Activated naive CD4-positive, alpha-beta T cell treated with anti-CD3 and anti-CD28 coated beads for 36 hours (primary cell): Measurements from ENCODE around the gene NNMT. TPM values are rescaled to one million over a fixed set of nuclear protein-coding genes. Genes with fewer than 3 reads are reported as not detected.
A peak's percentile ranks its signal among the peaks of the same experiment; 100 is the strongest.

ENCODE experiments used
- CTCF ChIA-PET: fragments of 350-600 bp; sonication (Branson Sonifier 250); formaldehyde crosslinking; loops from one replicate; lab custom pipeline; 2021; ENCODE audit warnings: antibody characterized with exemption; lab: Charles Lee
- DNase-seq: peaks from one replicate; pipeline ENCODE4 v3.0.0-alpha.2; 2020
- H3K27ac Mint-ChIP-seq: one replicate; pipeline ENCODE4 v1.8.0; 2021; ENCODE audit warnings: mild to moderate bottlenecking, mixed read lengths
- H3K27me3 Mint-ChIP-seq: one replicate; pipeline ENCODE4 v1.8.0; 2021; ENCODE audit warnings: low read depth, mixed read lengths
- H3K36me3 Mint-ChIP-seq: one replicate; pipeline ENCODE4 v1.8.0; 2021; ENCODE audit warnings: low read depth, mixed read lengths
- H3K4me1 Mint-ChIP-seq: one replicate; pipeline ENCODE4 v1.8.0; 2021; ENCODE audit warnings: low read depth, mixed read lengths
- H3K4me3 Mint-ChIP-seq: one replicate; pipeline ENCODE4 v1.8.0; 2021; ENCODE audit warnings: mild to moderate bottlenecking, moderate library complexity, mixed read lengths
- H3K9me3 Mint-ChIP-seq: one replicate; pipeline ENCODE4 v1.8.0; 2021; ENCODE audit warnings: mixed read lengths
- intact Hi-C: fragments of 100-400 bp; cut with micrococcal nuclease; formaldehyde crosslinking; loops from one replicate; pipeline ENCODE4 v1.15.1; 2023
- total RNA-seq, 2 experiments: library from RNA; stranded (reverse); gene quantifications; one replicate each; pipeline ENCODE4 v1.2.3, GENCODE V29; 2021

The NNMT gene
- total RNA-seq, 2 experiments from 2014 or later = not detected

DNA sequence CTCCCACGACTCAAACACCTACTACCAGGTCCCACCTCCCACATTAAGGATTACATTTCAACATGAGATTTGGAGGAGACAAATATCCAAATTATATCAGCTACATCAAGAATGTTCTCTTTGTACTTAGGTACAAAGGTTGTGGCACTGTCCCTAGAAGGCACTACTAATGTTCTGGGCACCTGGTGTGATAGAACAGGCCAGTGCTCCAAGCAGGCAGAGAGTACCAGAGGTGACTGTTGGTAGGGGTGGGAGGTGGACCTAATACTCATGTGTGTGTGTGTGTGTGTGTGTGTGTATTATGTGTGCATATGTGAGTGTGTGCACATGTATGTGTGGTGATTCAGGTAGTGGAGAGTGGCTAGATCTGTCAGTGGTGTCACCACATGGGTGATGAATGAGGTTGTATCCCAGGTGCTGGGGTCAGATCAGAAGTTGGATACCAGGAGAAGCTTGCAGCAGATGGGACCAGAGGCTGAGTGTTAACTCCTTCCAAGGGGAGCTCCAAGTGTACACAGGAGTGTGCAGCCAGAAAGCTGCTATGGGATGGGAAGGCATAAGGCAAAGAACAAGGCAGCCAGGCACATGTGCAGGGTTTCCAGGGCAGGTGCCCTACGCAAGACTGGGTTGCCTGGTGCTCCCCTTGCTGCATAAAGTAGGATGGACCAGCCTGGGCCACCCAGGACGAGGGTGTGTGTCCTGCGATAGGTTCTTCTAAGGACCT lies 17.7 kb upstream of the NNMT start:
- CTCF ChIA-PET = interaction anchor here (0.7 to 1.7 kb wide), 2 partner anchors 9 to 17 kb away, joined by 3 to 8 read pairs; no protein-coding TSS in a partner anchor
- Mint-ChIP-seq H3K4me1 (no peaks in the 10 kb centered on the region), H3K36me3 (no peaks in the 10 kb centered on the region)

GRCh38 chr11:114279792-114280546 lies 16.2 kb upstream of the NNMT start:
- no peak for DNase-seq
- Mint-ChIP-seq H3K36me3 (no peaks in the 10 kb centered on the region), H3K27ac (no peak overlapping the region), H3K4me3 (no peak overlapping the region), H3K4me1 (no peaks in the 10 kb centered on the region), H3K9me3 (no peaks in the 10 kb centered on the region), H3K27me3 (peaks cover 8% of the 10 kb centered on the region)
- intact Hi-C loops = loop anchor here (2.0 kb wide), 1 partner anchor 61 kb away; no protein-coding TSS in a partner anchor
- CTCF ChIA-PET = interaction anchor here (0.7 to 0.8 kb wide), 2 partner anchors 15 to 684 kb away, joined by 3 to 4 read pairs; no protein-coding TSS in a partner anchor

More for the DNA sequence above, 17.7 kb upstream of the NNMT start:
- Mint-ChIP-seq H3K27ac (no peak overlapping the region), H3K27me3 (peaks cover 15% of the 10 kb centered on the region), H3K4me3 (no peak overlapping the region), H3K9me3 (no peaks in the 10 kb centered on the region)
- intact Hi-C loops = no loop called here
- no peak for DNase-seq

- Mint-ChIP-seq H3K4me3 (no peak overlapping the region), H3K36me3 (no peaks in the 10 kb centered on the region), H3K27me3 (peaks cover 5% of the 10 kb centered on the region), H3K4me1 (no peaks in the 10 kb centered on the region), H3K27ac (no peak overlapping the region), H3K9me3 (no peaks in the 10 kb centered on the region)
- DNase-seq = peak; percentile 47
- CTCF ChIA-PET = interaction anchor here (0.6 to 1.4 kb wide), 6 partner anchors 9 to 684 kb away, joined by 3 to 6 read pairs (median 4); no protein-coding TSS in a partner anchor
- intact Hi-C loops = loop anchor here (2.0 kb wide), 1 partner anchor 60 kb away; no protein-coding TSS in a partner anchor
These were observed 15.5 kb upstream of the NNMT start for GRCh38 chr11:114280696-114281095.

DNA sequence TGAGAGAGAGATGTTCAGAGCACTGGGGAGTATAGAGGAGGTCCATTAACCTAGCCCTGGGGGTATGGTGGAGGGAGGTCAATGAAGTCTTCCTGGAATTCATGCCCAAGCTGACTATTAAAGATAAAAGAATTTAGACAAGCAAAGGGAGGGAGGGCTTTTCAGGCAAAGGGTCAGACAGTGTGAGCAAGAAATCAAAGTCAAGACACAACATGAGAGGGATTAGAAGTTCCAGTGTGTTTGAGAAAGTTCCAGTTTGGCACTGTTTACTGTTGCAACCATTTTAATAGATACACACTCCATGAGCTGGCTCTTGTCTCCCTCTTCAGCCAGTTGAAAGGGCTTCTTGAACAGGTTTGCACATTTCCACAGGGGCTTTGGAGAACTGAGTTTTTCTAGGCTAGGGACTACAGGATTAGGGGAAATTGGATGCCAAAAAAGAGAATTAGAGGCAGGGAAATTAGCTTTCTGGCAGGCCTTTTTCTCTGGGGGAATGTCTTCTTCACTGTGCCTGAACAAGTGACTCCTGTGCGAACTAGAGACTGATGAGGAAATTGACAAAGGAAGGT lies 14.7 kb upstream of the NNMT start:
- no peaks in the 10 kb centered on the region for H3K4me1 Mint-ChIP-seq
- CTCF ChIA-PET = interaction anchor here (1.1 to 1.4 kb wide), 4 partner anchors 9 to 59 kb away, joined by 3 to 6 read pairs (median 3); no protein-coding TSS in a partner anchor

DNA sequence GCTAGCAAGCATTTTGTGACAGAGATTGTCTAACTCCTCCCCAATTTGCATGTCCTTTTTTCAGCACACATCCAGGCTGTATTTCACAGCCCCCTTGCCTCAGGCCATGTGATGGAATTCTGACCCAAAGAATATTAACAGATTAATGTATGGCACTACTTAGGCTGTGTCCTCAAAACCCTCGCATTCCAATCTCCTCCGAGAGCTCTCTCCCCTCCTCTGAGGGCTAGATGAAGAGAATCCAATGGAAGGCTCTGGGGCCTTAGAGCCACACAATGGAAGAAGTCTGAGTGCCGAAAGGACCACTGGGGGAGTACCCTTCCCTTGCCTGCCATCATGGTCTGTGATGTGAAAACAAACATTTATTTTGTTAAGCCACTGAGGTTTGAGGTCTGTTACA lies 13.7 kb upstream of the NNMT start:
- CTCF ChIA-PET = interaction anchor here (1.1 to 1.4 kb wide), 2 partner anchors 14 to 22 kb away, joined by 3 read pairs; no protein-coding TSS in a partner anchor
- peaks cover 5% of the 10 kb centered on the region for H3K27me3 Mint-ChIP-seq
- H3K9me3 Mint-ChIP-seq = no peaks in the 10 kb centered on the region
- no peak overlapping the region for H3K4me3 Mint-ChIP-seq
- no peaks in the 10 kb centered on the region for H3K4me1 Mint-ChIP-seq
- no peak overlapping the region for H3K27ac Mint-ChIP-seq
- intact Hi-C loops = no loop called here
- DNase-seq = no peak
- no peaks in the 10 kb centered on the region for H3K36me3 Mint-ChIP-seq

More for the DNA sequence above, 14.7 kb upstream of the NNMT start:
- Mint-ChIP-seq H3K27ac (no peak overlapping the region), H3K36me3 (no peaks in the 10 kb centered on the region), H3K4me3 (no peak overlapping the region), H3K9me3 (no peaks in the 10 kb centered on the region), H3K27me3 (peaks cover 5% of the 10 kb centered on the region)
- intact Hi-C loops = loop anchor here (2.0 kb wide), 1 partner anchor 59 kb away; no protein-coding TSS in a partner anchor
- DNase-seq = no peak

GRCh38 chr11:114283422-114283821 lies 12.8 kb upstream of the NNMT start:
- Mint-ChIP-seq H3K36me3 (no peaks in the 10 kb centered on the region), H3K9me3 (no peaks in the 10 kb centered on the region), H3K27me3 (peaks cover 5% of the 10 kb centered on the region), H3K4me1 (no peaks in the 10 kb centered on the region), H3K4me3 (no peak overlapping the region), H3K27ac (no peak overlapping the region)
- DNase-seq = no peak
- intact Hi-C loops = no loop called here
- CTCF ChIA-PET = no interaction called here

- CTCF ChIA-PET = no interaction called here
- peaks cover 5% of the 10 kb centered on the region for H3K27me3 Mint-ChIP-seq
- intact Hi-C loops = no loop called here
- H3K4me3 Mint-ChIP-seq = no peak overlapping the region
- H3K27ac Mint-ChIP-seq = no peak overlapping the region
- no peaks in the 10 kb centered on the region for H3K4me1 Mint-ChIP-seq
- H3K36me3 Mint-ChIP-seq = no peaks in the 10 kb centered on the region
- DNase-seq = no peak
- H3K9me3 Mint-ChIP-seq = no peaks in the 10 kb centered on the region
These were observed 12.2 kb upstream of the NNMT start for GRCh38 chr11:114284021-114284420.

- Mint-ChIP-seq H3K4me3 (no peak overlapping the region), H3K27me3 (peaks cover 1% of the 10 kb centered on the region), H3K27ac (no peak overlapping the region), H3K9me3 (no peaks in the 10 kb centered on the region), H3K4me1 (no peaks in the 10 kb centered on the region), H3K36me3 (no peaks in the 10 kb centered on the region)
- DNase-seq = no peak
- CTCF ChIA-PET = no interaction called here
- intact Hi-C loops = no loop called here
These were observed 11.3 kb upstream of the NNMT start for GRCh38 chr11:114284914-114285313.

- intact Hi-C loops = no loop called here
These were observed 10.6 kb upstream of the NNMT start for GRCh38 chr11:114285599-114285998.

GRCh38 chr11:114286229-114286628 lies 10.0 kb upstream of the NNMT start:
- intact Hi-C loops = no loop called here
- H3K36me3 Mint-ChIP-seq = no peaks in the 10 kb centered on the region
- no peak overlapping the region for H3K4me3 Mint-ChIP-seq
- CTCF ChIA-PET = no interaction called here
- DNase-seq = no peak
- no peaks in the 10 kb centered on the region for H3K27me3 Mint-ChIP-seq
- H3K27ac Mint-ChIP-seq = no peak overlapping the region
- no peaks in the 10 kb centered on the region for H3K9me3 Mint-ChIP-seq
- H3K4me1 Mint-ChIP-seq = no peaks in the 10 kb centered on the region

More at GRCh38 chr11:114285599-114285998, 10.6 kb upstream of the NNMT start:
- Mint-ChIP-seq H3K36me3 (no peaks in the 10 kb centered on the region), H3K27ac (no peak overlapping the region), H3K4me1 (no peaks in the 10 kb centered on the region), H3K4me3 (no peak overlapping the region), H3K9me3 (no peaks in the 10 kb centered on the region), H3K27me3 (no peaks in the 10 kb centered on the region)
- CTCF ChIA-PET = no interaction called here
- no peak for DNase-seq

DNA sequence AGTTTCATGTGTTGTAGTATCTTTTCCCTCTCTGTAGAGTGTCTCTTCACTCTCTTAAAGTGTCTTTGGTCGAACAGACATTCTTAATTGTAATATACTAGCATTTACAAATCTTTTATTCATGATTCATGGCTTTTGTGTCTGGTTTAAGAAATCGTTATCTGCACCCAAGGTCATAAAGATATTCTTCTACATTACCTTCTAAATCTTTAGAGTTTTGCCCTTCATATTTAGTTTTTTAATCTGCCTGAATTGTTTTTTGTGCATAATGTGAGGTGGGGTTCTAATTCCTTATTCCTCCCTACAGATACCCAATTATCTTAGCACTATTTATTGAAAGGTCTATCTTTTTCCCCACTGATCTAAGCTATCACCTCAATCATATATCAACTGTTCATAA lies 9.0 kb upstream of the NNMT start:
- Mint-ChIP-seq H3K4me3 (no peak overlapping the region), H3K9me3 (no peaks in the 10 kb centered on the region), H3K36me3 (no peaks in the 10 kb centered on the region), H3K27me3 (no peaks in the 10 kb centered on the region), H3K27ac (no peak overlapping the region), H3K4me1 (no peaks in the 10 kb centered on the region)
- intact Hi-C loops = no loop called here
- DNase-seq = no peak
- CTCF ChIA-PET = interaction anchor here (0.6 kb wide), 1 partner anchor 8 kb away, joined by 3 read pairs; no protein-coding TSS in a partner anchor

- no peak overlapping the region for H3K27ac Mint-ChIP-seq
- CTCF ChIA-PET = interaction anchor here (0.6 to 1.5 kb wide), 4 partner anchors 17 to 1906 kb away, joined by 3 to 6 read pairs (median 4); no protein-coding TSS in a partner anchor
- H3K27me3 Mint-ChIP-seq = no peaks in the 10 kb centered on the region
- H3K4me3 Mint-ChIP-seq = no peak overlapping the region
- no peaks in the 10 kb centered on the region for H3K36me3 Mint-ChIP-seq
- no peaks in the 10 kb centered on the region for H3K9me3 Mint-ChIP-seq
- no peaks in the 10 kb centered on the region for H3K4me1 Mint-ChIP-seq
- DNase-seq = no peak
- intact Hi-C loops = no loop called here
These were observed 8.1 kb upstream of the NNMT start for GRCh38 chr11:114288136-114288535.
